ENCODE data around the gene RABGAP1L. TPM values are rescaled to one million over a fixed set of nuclear protein-coding genes. Genes with fewer than 3 reads are reported as not detected.

RABGAP1L gene
- total RNA-seq, 1 donor, result 29.8 TPM

DNA sequence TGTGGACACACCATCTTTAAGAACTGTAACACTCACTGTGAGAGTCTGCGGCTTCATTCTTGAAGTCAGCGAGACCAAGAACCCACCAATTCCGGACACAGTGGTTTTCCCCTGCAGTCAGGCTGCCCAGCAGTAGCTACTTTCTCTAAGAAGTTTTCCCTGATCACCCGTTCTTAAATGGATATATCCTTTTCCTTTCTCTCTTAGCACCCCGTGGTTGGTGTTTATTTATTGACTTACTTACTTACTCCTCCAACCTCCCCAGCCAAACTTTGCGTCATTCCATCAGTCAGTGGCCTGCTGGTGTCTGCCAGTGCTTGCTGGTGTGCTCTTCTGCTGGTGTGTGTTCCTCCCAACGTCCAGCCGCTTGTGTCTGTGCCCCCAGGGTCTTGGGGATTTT is 553.2 kb downstream of the RABGAP1L start:
- no peak for TF ChIP-seq CTCF (IDR thresholded peaks at IDR 0.05; ENCODE audit: insufficient read depth, low read depth, low read length)
- no peak for DNase-seq (ENCODE audit: low read depth)
- H3K4me3 ChIP-seq (ENCODE audit: low read depth, low read length), result no peak overlapping the region

DNA sequence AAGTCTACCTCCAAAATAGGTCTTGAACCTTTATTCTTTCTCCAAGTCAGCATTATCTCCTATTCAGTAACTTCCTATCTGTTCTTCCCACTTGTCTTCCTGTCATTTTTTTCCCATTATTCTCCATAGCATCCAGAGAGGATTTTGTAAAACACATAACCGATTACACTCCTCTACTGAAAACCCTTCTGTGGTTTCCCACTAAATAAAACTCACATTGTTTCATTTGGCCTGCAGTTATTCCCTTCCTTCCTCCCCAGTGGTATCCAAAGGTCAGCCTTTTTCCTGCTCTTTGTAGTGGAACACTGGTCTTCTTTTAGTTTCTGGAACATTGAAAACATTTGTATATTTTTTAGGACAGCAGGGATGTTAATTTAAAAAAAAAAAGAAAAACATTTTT is 554.5 kb downstream of the RABGAP1L start:
- DNase-seq (ENCODE audit: low read depth), result no peak

DNA sequence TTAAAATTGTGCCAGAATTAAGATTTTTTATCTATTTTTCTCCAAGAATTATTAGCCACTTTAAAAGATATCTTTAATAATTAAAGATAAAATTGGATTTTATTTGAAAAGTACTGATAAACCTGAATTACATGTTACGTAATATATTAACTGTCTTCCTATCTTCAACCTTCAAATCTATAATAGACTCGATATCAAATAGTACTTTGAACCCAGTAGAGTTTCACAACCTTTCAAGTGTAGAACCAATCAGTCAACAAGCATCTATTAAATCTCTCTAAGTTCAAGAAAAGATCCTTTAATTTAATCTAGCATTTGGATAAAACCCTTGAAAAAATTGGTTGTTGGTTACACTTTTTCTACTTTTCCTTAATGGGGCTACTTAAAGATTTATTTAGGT is 559.9 kb downstream of the RABGAP1L start:
- TF ChIP-seq CTCF (IDR thresholded peaks at IDR 0.05; ENCODE audit: insufficient read depth, low read depth, low read length), result no peak
- no peak overlapping the region for H3K4me3 ChIP-seq (ENCODE audit: low read depth, low read length)

More for the DNA sequence above, 554.5 kb downstream of the RABGAP1L start:
- no peak for TF ChIP-seq CTCF (IDR thresholded peaks at IDR 0.05; ENCODE audit: insufficient read depth, low read depth, low read length)
- no peak overlapping the region for H3K4me3 ChIP-seq (ENCODE audit: low read depth, low read length)

GRCh38 chr1:174720618-174721017 is 561.3 kb downstream of the RABGAP1L start:
- no peak overlapping the region for H3K4me3 ChIP-seq (ENCODE audit: low read depth, low read length)
- no peak for DNase-seq (ENCODE audit: low read depth)
- TF ChIP-seq CTCF (IDR thresholded peaks at IDR 0.05; ENCODE audit: insufficient read depth, low read depth, low read length), result no peak

More for the DNA sequence above, 559.9 kb downstream of the RABGAP1L start:
- DNase-seq (ENCODE audit: low read depth), result no peak

GRCh38 chr1:174721246-174721645 is 561.9 kb downstream of the RABGAP1L start:
- H3K4me3 ChIP-seq (ENCODE audit: low read depth, low read length), result no peak overlapping the region
- peak; percentile 34 for DNase-seq (ENCODE audit: low read depth)
- no peak for TF ChIP-seq CTCF (IDR thresholded peaks at IDR 0.05; ENCODE audit: insufficient read depth, low read depth, low read length)

- H3K4me3 ChIP-seq (ENCODE audit: low read depth, low read length), result no peak overlapping the region
- no peak for DNase-seq (ENCODE audit: low read depth)
- no peak for TF ChIP-seq CTCF (IDR thresholded peaks at IDR 0.05; ENCODE audit: insufficient read depth, low read depth, low read length)
Measured at GRCh38 chr1:174723816-174724215, 564.5 kb downstream of the RABGAP1L start.

DNA sequence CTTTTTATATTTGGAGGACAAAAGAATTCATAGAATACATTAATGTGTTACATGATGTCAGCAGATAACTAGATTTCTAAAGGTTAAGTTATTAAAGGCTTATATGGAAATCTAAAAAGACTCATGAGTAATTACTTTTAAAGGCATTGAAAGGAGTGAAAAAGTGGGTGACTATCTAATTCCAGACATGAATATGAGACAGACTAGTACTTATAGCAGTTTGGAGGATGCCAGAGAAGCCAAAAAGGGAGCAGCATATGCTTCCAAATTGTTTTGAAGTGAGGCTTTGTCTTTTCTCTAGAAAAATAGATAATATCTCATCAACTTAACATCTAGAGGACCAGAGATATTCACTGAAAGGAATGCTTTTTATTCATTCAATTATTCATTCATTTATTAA is 564.9 kb downstream of the RABGAP1L start:
- no peak for DNase-seq (ENCODE audit: low read depth)
- TF ChIP-seq CTCF (IDR thresholded peaks at IDR 0.05; ENCODE audit: insufficient read depth, low read depth, low read length), result no peak
- H3K4me3 ChIP-seq (ENCODE audit: low read depth, low read length), result no peak overlapping the region
